B cell (primary cell): Measurements from ENCODE around the gene ARMC9.

Experiments used
- CTCF ChIP-seq: fragments of 200-600 bp; IDR thresholded peaks from one replicate; pipeline ENCODE4 v1.8.0; 2022; ENCODE audit warnings: antibody characterized with exemption, mild to moderate bottlenecking
- EZH2 ChIP-seq: IDR thresholded peaks from 2 replicates; pipeline ENCODE4 v1.6.1; 2012; ENCODE audit warnings: borderline replicate concordance, low read depth, mild to moderate bottlenecking, moderate library complexity, low read length; ENCODE audit not compliant: insufficient read depth, poor library complexity, severe bottlenecking

GRCh38 chr2:231326404-231326803 is 128.0 kb downstream of the ARMC9 start:
- TF ChIP-seq CTCF (no peak), EZH2 (no peak)
